Smooth muscle cell (in vitro differentiated cells): ENCODE measurements around the gene INTS11. TPM values are rescaled to one million over a fixed set of nuclear protein-coding genes. Genes with fewer than 3 reads are reported as not detected.

ENCODE experiments used
- DNase-seq: peaks from one replicate; lab custom pipeline; 2025; ENCODE audit not compliant: unreplicated experiment; lab: John Stamatoyannopoulos, UW
- H2AFZ ChIP-seq: fragments of 200-600 bp; sonication (generic); 2 replicates; pipeline ENCODE4 v1.6.0; 2016; ENCODE audit warnings: antibody characterized with exemption, low read depth, mild to moderate bottlenecking
- H3F3A ChIP-seq: fragments of 200-600 bp; sonication (generic); 2 replicates; pipeline ENCODE4 v1.6.0; 2017; ENCODE audit warnings: antibody characterized with exemption, low read depth
- H3K27ac ChIP-seq: fragments of 200-600 bp; sonication (generic); 2 replicates; pipeline ENCODE4 v1.5.1; 2016; ENCODE audit warnings: low read depth, mild to moderate bottlenecking
- H3K27me3 ChIP-seq: fragments of 200-600 bp; sonication (generic); 2 replicates; pipeline ENCODE4 v1.6.1; 2016; ENCODE audit warnings: low read depth, mild to moderate bottlenecking
- H3K36me3 ChIP-seq: fragments of 200-600 bp; sonication (generic); 2 replicates; pipeline ENCODE4 v1.5.1; 2016; ENCODE audit warnings: low read depth
- H3K4me1 ChIP-seq: fragments of 200-600 bp; sonication (generic); 2 replicates; pipeline ENCODE4 v1.5.1; 2016; ENCODE audit warnings: low read depth
- H3K4me2 ChIP-seq: fragments of 200-600 bp; sonication (generic); 2 replicates; pipeline ENCODE4 v1.6.0; 2016; ENCODE audit warnings: mild to moderate bottlenecking
- H3K4me3 ChIP-seq: fragments of 200-600 bp; sonication (generic); 2 replicates; pipeline ENCODE4 v1.5.1; 2016; ENCODE audit warnings: mild to moderate bottlenecking
- H3K79me2 ChIP-seq: fragments of 200-600 bp; sonication (generic); 2 replicates; pipeline ENCODE4 v1.6.0; 2016; ENCODE audit warnings: low read depth, mild to moderate bottlenecking
- H3K9ac ChIP-seq: fragments of 200-600 bp; sonication (generic); 2 replicates; pipeline ENCODE4 v1.6.0; 2016; ENCODE audit warnings: low read depth
- H3K9me3 ChIP-seq: fragments of 200-600 bp; sonication (generic); replicated peaks from 2 replicates; pipeline ENCODE4 v1.5.1; 2016; ENCODE audit warnings: low read depth
- H4K20me1 ChIP-seq: fragments of 200-600 bp; sonication (generic); 2 replicates; pipeline ENCODE4 v1.6.0; 2016; ENCODE audit warnings: low read depth
- WGBS: methylation state at CpG from one replicate; pipeline ENCODE4 v1.1.7; 2016; ENCODE audit warnings: low lambda C conversion rate; 5-methylcytosine and 5-hydroxymethylcytosine counted together
- polyA plus RNA-seq: library from polyadenylated mRNA; unstranded; fragments of >200 nt; fragmentation: Nextera tagmentation; extraction: Ambion mirVana; gene quantifications from 2 replicates; pipeline ENCODE4 v1.2.1, GENCODE V29; 2016
- total RNA-seq: library from RNA; depleted of rRNA; stranded (reverse); fragments of >200 nt; gene quantifications from 2 replicates; pipeline ENCODE4 v1.2.3, GENCODE V29; 2014
- TF ChIP-seq, protein P1 (sequence below): fragments of 200-600 bp; sonication (generic); IDR thresholded peaks from 2 replicates; pipeline ENCODE4 v1.5.1; 2017; ENCODE audit warnings: borderline replicate concordance, mild to moderate bottlenecking, antibody characterized with exemption; ENCODE audit not compliant: insufficient read depth, poor library complexity, severe bottlenecking

The INTS11 gene
- total and polyA plus RNA-seq, 2 experiments from 2014 or later: 48.5 to 63.1 TPM

DNA sequence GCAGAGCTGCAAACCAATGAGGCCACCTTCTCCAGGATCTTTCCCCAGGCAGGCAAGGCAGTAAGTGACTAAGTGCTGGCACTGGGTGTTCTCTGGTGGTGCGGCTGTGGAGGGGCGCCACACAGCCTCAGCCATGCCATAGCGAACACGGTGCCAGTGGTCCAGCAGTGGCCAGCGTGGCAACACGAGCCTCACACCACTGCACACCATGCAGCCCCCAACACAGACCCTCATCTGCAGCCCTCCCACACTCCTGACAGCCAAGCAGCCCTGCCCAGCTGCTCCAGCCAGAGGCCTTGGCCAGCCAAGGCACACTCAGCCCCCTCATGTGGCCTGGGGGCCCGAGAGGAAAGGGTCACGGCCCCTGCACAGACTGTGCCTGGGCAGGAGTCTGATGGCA lies 3.0 kb downstream of the INTS11 start:
- H3K9me3 ChIP-seq: no peaks in the 10 kb centered on the region
- no peak overlapping the region for H3K4me2 ChIP-seq
- no peaks in the 10 kb centered on the region for H3F3A ChIP-seq
- peaks cover 7% of the 10 kb centered on the region for H3K4me1 ChIP-seq
- no peaks in the 10 kb centered on the region for H3K36me3 ChIP-seq
- H3K27me3 ChIP-seq: no peaks in the 10 kb centered on the region
- H4K20me1 ChIP-seq: peaks cover 74% of the 10 kb centered on the region
- no peak for DNase-seq
- H2AFZ ChIP-seq: no peak overlapping the region
- 96% methylated on average over 8 of the region's 8 CpGs for WGBS
- no peak overlapping the region for H3K27ac ChIP-seq
- H3K9ac ChIP-seq: no peak overlapping the region
- TF ChIP-seq, protein P1, sequence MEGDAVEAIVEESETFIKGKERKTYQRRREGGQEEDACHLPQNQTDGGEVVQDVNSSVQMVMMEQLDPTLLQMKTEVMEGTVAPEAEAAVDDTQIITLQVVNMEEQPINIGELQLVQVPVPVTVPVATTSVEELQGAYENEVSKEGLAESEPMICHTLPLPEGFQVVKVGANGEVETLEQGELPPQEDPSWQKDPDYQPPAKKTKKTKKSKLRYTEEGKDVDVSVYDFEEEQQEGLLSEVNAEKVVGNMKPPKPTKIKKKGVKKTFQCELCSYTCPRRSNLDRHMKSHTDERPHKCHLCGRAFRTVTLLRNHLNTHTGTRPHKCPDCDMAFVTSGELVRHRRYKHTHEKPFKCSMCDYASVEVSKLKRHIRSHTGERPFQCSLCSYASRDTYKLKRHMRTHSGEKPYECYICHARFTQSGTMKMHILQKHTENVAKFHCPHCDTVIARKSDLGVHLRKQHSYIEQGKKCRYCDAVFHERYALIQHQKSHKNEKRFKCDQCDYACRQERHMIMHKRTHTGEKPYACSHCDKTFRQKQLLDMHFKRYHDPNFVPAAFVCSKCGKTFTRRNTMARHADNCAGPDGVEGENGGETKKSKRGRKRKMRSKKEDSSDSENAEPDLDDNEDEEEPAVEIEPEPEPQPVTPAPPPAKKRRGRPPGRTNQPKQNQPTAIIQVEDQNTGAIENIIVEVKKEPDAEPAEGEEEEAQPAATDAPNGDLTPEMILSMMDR: no peak
- H3K79me2 ChIP-seq: peaks cover 80% of the 10 kb centered on the region
- no peak overlapping the region for H3K4me3 ChIP-seq

- Histone ChIP-seq H3K4me1 (peaks cover 7% of the 10 kb centered on the region), H4K20me1 (peaks cover 75% of the 10 kb centered on the region), H3K27ac (no peak overlapping the region), H3K79me2 (peaks cover 74% of the 10 kb centered on the region), H3K4me3 (no peak overlapping the region), H3K4me2 (no peak overlapping the region), H3F3A (no peaks in the 10 kb centered on the region), H3K36me3 (no peaks in the 10 kb centered on the region), H3K9me3 (no peaks in the 10 kb centered on the region), H3K9ac (no peak overlapping the region), H2AFZ (no peak overlapping the region), H3K27me3 (no peaks in the 10 kb centered on the region)
- TF ChIP-seq, protein P1: no peak
- no peak for DNase-seq
- 93% methylated on average over 21 of the region's 23 CpGs for WGBS
Observed at GRCh38 chr1:1320666-1321448, 3.6 kb downstream of the INTS11 start.

GRCh38 chr1:1319646-1319941 lies 4.9 kb downstream of the INTS11 start:
- peaks cover 78% of the 10 kb centered on the region for H4K20me1 ChIP-seq
- H2AFZ ChIP-seq: no peak overlapping the region

More at GRCh38 chr1:1319646-1319941, 4.9 kb downstream of the INTS11 start:
- H3K27me3 ChIP-seq: no peaks in the 10 kb centered on the region
- H3K4me3 ChIP-seq: no peak overlapping the region
- H3K9me3 ChIP-seq: no peaks in the 10 kb centered on the region
- 98% methylated on average over 13 of the region's 13 CpGs for WGBS
- no peak overlapping the region for H3K9ac ChIP-seq
- H3K79me2 ChIP-seq: peaks cover 61% of the 10 kb centered on the region
- TF ChIP-seq, protein P1: no peak
- DNase-seq: no peak
- H3K36me3 ChIP-seq: no peaks in the 10 kb centered on the region
- H3K4me1 ChIP-seq: no peaks in the 10 kb centered on the region
- H3K4me2 ChIP-seq: no peak overlapping the region
- no peaks in the 10 kb centered on the region for H3F3A ChIP-seq
- no peak overlapping the region for H3K27ac ChIP-seq
